Measurements from ENCODE around the gene TMPRSS13. TPM values are rescaled to one million over a fixed set of nuclear protein-coding genes. Genes with fewer than 3 reads are reported as not detected.

Gene TMPRSS13
- polyA plus RNA-seq, 2 of the 4 experiments (the other 2 are of a cell fraction): not detected

DNA sequence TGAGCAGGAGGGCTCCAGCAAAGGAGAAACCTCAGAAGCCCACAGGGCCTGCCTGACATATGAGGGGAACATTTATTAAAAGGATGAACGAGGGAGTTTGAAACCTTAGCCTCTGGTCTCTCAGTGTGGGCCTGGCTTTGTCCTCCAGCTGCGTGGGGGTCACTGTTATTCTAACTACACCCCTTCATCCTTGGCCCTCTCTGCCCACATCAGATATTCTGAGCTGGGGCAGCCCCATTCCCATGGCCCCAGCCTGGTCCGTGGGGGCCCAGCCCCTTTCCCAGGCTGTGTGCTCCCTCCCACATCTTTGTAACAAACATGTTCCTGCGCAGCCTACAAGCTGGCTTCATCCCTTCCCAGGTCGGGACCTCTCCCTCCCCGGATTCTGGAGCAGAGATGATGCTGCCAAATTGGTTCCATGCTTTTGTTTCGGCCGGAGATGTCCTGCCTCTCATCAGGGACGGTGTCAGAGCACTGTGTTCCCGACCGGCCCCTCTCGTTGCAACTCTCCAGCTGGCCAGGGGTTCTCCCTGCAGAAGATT, 56.7 kb downstream of the TMPRSS13 start:
- Histone ChIP-seq H3K9me3 (no peaks in the 10 kb centered on the region), H3K4me2 (no peak overlapping the region), H3K27ac (no peak overlapping the region), H3K4me1 (no peaks in the 10 kb centered on the region), H3K4me3 (no peak overlapping the region)
- POLR2A ChIA-PET: no interaction called here
- FAIRE-seq (no peak), ATAC-seq (no peak), DNase-seq (ENCODE audit: low read depth in 1 of 2, low spot score in 1 of 2) (no peak)
- 30% methylated on average over 4 of the region's 12 CpGs for WGBS (ENCODE audit: missing lambda C conversion rate)
- TF ChIP-seq FOSL2 (IDR thresholded peaks at IDR 0.05) (no peak), FOSL2 (CRISPR knock-in tag; IDR thresholded peaks at IDR 0.05) (no peak), TP53 (CRISPR knock-in tag; IDR thresholded peaks at IDR 0.05) (no peak), RAD21 (conservative IDR thresholded peaks at IDR 0.05 in 1 of 2, IDR thresholded peaks at IDR 0.05 in 1 of 2) (no peak), MAFK (IDR thresholded peaks at IDR 0.05; ENCODE audit: partially characterized antibody) (no peak), HEYL (CRISPR knock-in tag; IDR thresholded peaks at IDR 0.05) (no peak), NPAS2 (CRISPR knock-in tag; IDR thresholded peaks at IDR 0.05; ENCODE audit: borderline replicate concordance) (no peak), ZC3H11A (IDR thresholded peaks at IDR 0.05) (no peak), SMC3 (IDR thresholded peaks at IDR 0.05) (no peak), FOXS1 (CRISPR knock-in tag; IDR thresholded peaks at IDR 0.05) (no peak), RCOR1 (IDR thresholded peaks at IDR 0.05; ENCODE audit: low read depth, low read length) (no peak), CBX8 (IDR thresholded peaks at IDR 0.05) (no peak), MAZ (IDR thresholded peaks at IDR 0.05; ENCODE audit: borderline replicate concordance, low read depth, low read length) (no peak), KDM5A (IDR thresholded peaks at IDR 0.05) (no peak), RFX5 (IDR thresholded peaks at IDR 0.05) (no peak), FOSB (CRISPR knock-in tag; IDR thresholded peaks at IDR 0.05) (no peak)
- TF ChIP-seq, protein P1, sequence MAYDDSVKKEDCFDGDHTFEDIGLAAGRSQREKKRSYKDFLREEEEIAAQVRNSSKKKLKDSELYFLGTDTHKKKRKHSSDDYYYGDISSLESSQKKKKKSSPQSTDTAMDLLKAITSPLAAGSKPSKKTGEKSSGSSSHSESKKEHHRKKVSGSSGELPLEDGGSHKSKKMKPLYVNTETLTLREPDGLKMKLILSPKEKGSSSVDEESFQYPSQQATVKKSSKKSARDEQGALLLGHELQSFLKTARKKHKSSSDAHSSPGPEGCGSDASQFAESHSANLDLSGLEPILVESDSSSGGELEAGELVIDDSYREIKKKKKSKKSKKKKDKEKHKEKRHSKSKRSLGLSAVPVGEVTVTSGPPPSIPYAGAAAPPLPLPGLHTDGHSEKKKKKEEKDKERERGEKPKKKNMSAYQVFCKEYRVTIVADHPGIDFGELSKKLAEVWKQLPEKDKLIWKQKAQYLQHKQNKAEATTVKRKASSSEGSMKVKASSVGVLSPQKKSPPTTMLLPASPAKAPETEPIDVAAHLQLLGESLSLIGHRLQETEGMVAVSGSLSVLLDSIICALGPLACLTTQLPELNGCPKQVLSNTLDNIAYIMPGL (CRISPR knock-in tag; IDR thresholded peaks at IDR 0.05; ENCODE audit: borderline replicate concordance): no peak
- TF ChIP-seq, protein P2, sequence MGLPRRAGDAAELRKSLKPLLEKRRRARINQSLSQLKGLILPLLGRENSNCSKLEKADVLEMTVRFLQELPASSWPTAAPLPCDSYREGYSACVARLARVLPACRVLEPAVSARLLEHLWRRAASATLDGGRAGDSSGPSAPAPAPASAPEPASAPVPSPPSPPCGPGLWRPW (IDR thresholded peaks at IDR 0.05): no peak
- CTCF ChIA-PET: interaction anchor here (0.8 to 1.3 kb wide), 2 partner anchors 29 to 65 kb away, joined by 3 read pairs; no protein-coding TSS in a partner anchor

DNA sequence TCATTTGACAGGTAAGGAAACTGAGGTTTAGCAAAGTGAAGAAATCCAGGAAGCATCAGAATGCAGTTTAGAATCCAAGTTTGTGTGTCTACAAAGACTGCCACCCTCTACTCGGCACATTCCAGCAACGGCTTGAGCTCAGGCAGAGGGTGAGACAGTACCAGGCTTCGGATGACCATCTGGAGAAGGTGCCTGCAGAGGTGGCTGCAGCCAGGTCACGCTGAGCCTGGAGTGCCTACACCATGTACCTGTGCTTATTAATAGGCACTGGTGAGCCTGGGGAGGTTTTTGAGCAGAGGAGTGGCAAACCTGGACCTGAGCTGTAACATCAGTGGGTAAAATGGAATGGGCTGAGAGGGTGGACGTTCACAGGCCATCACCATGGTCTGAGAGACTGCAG, 57.4 kb downstream of the TMPRSS13 start:
- Histone ChIP-seq H3K9me3 (no peaks in the 10 kb centered on the region), H3K4me3 (no peak overlapping the region), H3K4me1 (no peaks in the 10 kb centered on the region), H3K27ac (no peak overlapping the region), H3K4me2 (no peak overlapping the region)
- ChIA-PET POLR2A (no interaction called here), CTCF (interaction anchor here (1.3 to 1.7 kb wide), 2 partner anchors 65 to 75 kb away, joined by 3 to 5 read pairs; no protein-coding TSS in a partner anchor)
- FAIRE-seq (no peak), ATAC-seq (no peak), DNase-seq (ENCODE audit: low read depth in 1 of 2, low spot score in 1 of 2) (no peak)
- TF ChIP-seq, protein P3, sequence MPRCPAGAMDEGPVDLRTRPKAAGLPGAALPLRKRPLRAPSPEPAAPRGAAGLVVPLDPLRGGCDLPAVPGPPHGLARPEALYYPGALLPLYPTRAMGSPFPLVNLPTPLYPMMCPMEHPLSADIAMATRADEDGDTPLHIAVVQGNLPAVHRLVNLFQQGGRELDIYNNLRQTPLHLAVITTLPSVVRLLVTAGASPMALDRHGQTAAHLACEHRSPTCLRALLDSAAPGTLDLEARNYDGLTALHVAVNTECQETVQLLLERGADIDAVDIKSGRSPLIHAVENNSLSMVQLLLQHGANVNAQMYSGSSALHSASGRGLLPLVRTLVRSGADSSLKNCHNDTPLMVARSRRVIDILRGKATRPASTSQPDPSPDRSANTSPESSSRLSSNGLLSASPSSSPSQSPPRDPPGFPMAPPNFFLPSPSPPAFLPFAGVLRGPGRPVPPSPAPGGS (IDR thresholded peaks at IDR 0.05): no peak
- no peak for TF ChIP-seq TP53 (CRISPR knock-in tag; IDR thresholded peaks at IDR 0.05)
- no peak for TF ChIP-seq EHMT2 (IDR thresholded peaks at IDR 0.05; ENCODE audit: low read depth)
- no peak for TF ChIP-seq MYC (IDR thresholded peaks at IDR 0.05; ENCODE audit: borderline replicate concordance, low read length)
- no peak for TF ChIP-seq NPAS2 (CRISPR knock-in tag; IDR thresholded peaks at IDR 0.05; ENCODE audit: borderline replicate concordance)
- TF ChIP-seq PHF8 (IDR thresholded peaks at IDR 0.05; ENCODE audit: borderline replicate concordance, low read depth): no peak
- no peak for TF ChIP-seq HEYL (CRISPR knock-in tag; IDR thresholded peaks at IDR 0.05)
- no peak for TF ChIP-seq ZSCAN20 (CRISPR knock-in tag; IDR thresholded peaks at IDR 0.05)
- TF ChIP-seq BHLHE40 (IDR thresholded peaks at IDR 0.05; ENCODE audit: low read depth, low read length): no peak
- no peak for TF ChIP-seq RAD21 (conservative IDR thresholded peaks at IDR 0.05 in 1 of 2, IDR thresholded peaks at IDR 0.05 in 1 of 2)
- TF ChIP-seq ESRRA (IDR thresholded peaks at IDR 0.05; ENCODE audit: borderline replicate concordance, low read length): no peak
- no peak for TF ChIP-seq ZFP36 (IDR thresholded peaks at IDR 0.05; ENCODE audit: borderline replicate concordance, partially characterized antibody)
- TF ChIP-seq NR3C1 (IDR thresholded peaks at IDR 0.05): no peak
- TF ChIP-seq FOSB (CRISPR knock-in tag; IDR thresholded peaks at IDR 0.05): no peak
- TF ChIP-seq, protein P4, sequence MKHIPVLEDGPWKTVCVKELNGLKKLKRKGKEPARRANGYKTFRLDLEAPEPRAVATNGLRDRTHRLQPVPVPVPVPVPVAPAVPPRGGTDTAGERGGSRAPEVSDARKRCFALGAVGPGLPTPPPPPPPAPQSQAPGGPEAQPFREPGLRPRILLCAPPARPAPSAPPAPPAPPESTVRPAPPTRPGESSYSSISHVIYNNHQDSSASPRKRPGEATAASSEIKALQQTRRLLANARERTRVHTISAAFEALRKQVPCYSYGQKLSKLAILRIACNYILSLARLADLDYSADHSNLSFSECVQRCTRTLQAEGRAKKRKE (CRISPR knock-in tag; IDR thresholded peaks at IDR 0.05; ENCODE audit: low read depth): no peak
- no peak for TF ChIP-seq RFX5 (IDR thresholded peaks at IDR 0.05)
- no peak for TF ChIP-seq CBX2 (IDR thresholded peaks at IDR 0.05; ENCODE audit: borderline replicate concordance, low read depth)
- no peak for TF ChIP-seq CHD4 (IDR thresholded peaks at IDR 0.05; ENCODE audit: borderline replicate concordance)
- TF ChIP-seq CEBPB (IDR thresholded peaks at IDR 0.05): no peak
- WGBS (ENCODE audit: missing lambda C conversion rate): 30% methylated on average over 4 of the region's 5 CpGs

Measured in A549 (cell line).